HG03460 (cell line): Measurements from ENCODE around the gene TMEM187.

Experiments used
- ATAC-seq: cut with Tn5 transposase; IDR thresholded peaks from one replicate; pipeline ENCODE4 v1.9.1; 2021; ENCODE audit not compliant: unreplicated experiment

The TMEM187 gene

GRCh38 chrX:153934762-153935325 is 37.7 kb upstream of the TMEM187 start, which contains the start of gene NAA10:
Gene NAA10 (minus strand): TSS chrX:153935037. CDS start chrX:153934904, 133 bp downstream.
- ATAC-seq: peak; percentile 88

- ATAC-seq: no peak
These were observed 37.2 kb upstream of the TMEM187 start for GRCh38 chrX:153935326-153935851.

- ATAC-seq: no peak
These were observed 35.5 kb upstream of the TMEM187 start for GRCh38 chrX:153937056-153937455.

- ATAC-seq: no peak
These were observed 34.2 kb upstream of the TMEM187 start for GRCh38 chrX:153938226-153938786.

- no peak for ATAC-seq
These were observed 33.0 kb upstream of the TMEM187 start for GRCh38 chrX:153939573-153939972.

- no peak for ATAC-seq
These were observed 31.0 kb upstream of the TMEM187 start for GRCh38 chrX:153941336-153942252.

- no peak for ATAC-seq
These were observed 28.3 kb upstream of the TMEM187 start, which contains the start of gene RENBP for GRCh38 chrX:153944140-153944799. Gene RENBP (minus strand): TSS chrX:153944643. CDS start chrX:153944610, 33 bp downstream.

GRCh38 chrX:153944800-153945150 is 27.8 kb upstream of the TMEM187 start:
- ATAC-seq: no peak

- ATAC-seq: no peak
These were observed 26.3 kb upstream of the TMEM187 start for GRCh38 chrX:153945956-153946943.

- peak; percentile 66 for ATAC-seq
These were observed 25.4 kb upstream of the TMEM187 start for GRCh38 chrX:153947009-153947769.

GRCh38 chrX:153948002-153948466 is 24.5 kb upstream of the TMEM187 start:
- no peak for ATAC-seq

GRCh38 chrX:153948847-153949805 is 23.4 kb upstream of the TMEM187 start:
- ATAC-seq: no peak

- ATAC-seq: no peak
These were observed 22.4 kb upstream of the TMEM187 start for GRCh38 chrX:153950127-153950526.

- ATAC-seq: no peak
These were observed 20.7 kb upstream of the TMEM187 start for GRCh38 chrX:153951683-153952372.

GRCh38 chrX:153952373-153953026 is 20.1 kb upstream of the TMEM187 start:
- no peak for ATAC-seq

GRCh38 chrX:153953342-153953830 is 19.2 kb upstream of the TMEM187 start:
- no peak for ATAC-seq
